ENCODE data around the gene EIF4E1B.

EIF4E1B gene

DNA sequence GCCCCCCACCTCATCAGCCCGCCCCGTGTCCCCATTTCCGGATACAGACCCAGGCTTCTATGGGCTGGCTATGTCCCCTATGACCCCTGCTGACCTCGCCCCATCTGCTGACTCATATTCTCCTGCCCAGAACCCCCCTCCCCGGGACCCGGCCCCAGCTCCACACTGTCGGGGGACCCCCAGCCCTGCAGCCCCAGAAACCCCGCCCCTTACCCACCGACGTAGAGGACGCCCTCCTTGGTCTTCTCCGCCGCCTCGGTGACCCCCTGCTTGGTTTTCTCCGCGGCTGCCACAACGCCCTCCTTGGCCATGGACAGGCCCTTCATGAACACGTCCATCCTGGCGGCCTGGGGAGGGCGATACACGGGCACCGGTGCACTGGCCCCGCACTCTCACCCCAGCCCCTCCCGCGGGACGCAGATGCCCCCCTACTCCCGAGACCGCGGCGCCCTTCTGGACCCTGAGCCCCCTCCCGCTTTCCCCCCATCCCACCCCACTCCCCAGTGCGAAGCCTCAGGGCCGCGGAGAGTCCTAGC lies 1.1 kb upstream of the EIF4E1B start:
- TF ChIP-seq ZNF70 (CRISPR knock-in tag; IDR thresholded peaks at IDR 0.05) = peak; percentile 63; the same call in 1 of the 2 replicates
- no peak for TF ChIP-seq ARNTL (CRISPR knock-in tag; IDR thresholded peaks at IDR 0.05; ENCODE audit: borderline replicate concordance, low read depth)
- TF ChIP-seq RARB (CRISPR knock-in tag; IDR thresholded peaks at IDR 0.05) = no peak
- ATAC-seq = no peak

DNA sequence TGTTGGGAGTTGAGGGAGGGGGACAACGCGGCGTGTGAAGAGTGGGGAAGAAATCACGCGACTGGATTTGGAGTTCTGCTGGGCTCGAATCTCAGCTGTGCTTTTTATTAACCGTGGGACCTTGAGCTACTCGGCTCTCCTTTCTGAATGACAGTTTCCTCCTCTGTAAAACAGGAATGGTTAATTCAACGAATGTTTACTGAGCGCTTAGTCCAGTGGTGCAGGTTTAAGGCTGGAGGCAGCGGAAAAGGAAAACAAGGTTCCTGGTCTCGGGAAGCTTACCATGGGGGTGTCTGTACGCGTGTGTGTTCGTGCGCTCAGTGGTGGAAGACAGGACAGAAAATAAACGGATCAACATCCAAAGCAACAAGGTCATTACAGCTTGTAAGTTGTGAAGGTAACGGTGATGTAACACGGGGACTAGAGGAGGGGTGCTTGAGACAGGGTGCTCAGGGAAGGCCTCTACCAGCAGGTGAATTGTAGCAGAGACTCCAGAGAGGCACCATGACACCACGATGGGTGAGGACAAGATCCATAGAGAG lies 277 bp downstream of the EIF4E1B start:
- ATAC-seq = no peak
- no peak for TF ChIP-seq ZC3H10 (CRISPR knock-in tag; IDR thresholded peaks at IDR 0.05)
- TF ChIP-seq, protein P1, sequence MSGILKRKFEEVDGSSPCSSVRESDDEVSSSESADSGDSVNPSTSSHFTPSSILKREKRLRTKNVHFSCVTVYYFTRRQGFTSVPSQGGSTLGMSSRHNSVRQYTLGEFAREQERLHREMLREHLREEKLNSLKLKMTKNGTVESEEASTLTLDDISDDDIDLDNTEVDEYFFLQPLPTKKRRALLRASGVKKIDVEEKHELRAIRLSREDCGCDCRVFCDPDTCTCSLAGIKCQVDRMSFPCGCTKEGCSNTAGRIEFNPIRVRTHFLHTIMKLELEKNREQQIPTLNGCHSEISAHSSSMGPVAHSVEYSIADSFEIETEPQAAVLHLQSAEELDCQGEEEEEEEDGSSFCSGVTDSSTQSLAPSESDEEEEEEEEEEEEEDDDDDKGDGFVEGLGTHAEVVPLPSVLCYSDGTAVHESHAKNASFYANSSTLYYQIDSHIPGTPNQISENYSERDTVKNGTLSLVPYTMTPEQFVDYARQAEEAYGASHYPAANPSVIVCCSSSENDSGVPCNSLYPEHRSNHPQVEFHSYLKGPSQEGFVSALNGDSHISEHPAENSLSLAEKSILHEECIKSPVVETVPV (CRISPR knock-in tag; IDR thresholded peaks at IDR 0.05) = no peak
- no peak for TF ChIP-seq TOX (CRISPR knock-in tag; IDR thresholded peaks at IDR 0.05; ENCODE audit: borderline replicate concordance)
- TF ChIP-seq, protein P2, sequence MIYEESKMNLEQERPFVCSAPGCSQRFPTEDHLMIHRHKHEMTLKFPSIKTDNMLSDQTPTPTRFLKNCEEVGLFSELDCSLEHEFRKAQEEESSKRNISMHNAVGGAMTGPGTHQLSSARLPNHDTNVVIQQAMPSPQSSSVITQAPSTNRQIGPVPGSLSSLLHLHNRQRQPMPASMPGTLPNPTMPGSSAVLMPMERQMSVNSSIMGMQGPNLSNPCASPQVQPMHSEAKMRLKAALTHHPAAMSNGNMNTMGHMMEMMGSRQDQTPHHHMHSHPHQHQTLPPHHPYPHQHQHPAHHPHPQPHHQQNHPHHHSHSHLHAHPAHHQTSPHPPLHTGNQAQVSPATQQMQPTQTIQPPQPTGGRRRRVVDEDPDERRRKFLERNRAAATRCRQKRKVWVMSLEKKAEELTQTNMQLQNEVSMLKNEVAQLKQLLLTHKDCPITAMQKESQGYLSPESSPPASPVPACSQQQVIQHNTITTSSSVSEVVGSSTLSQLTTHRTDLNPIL (CRISPR knock-in tag; IDR thresholded peaks at IDR 0.05; ENCODE audit: low read depth) = no peak
- no peak for TF ChIP-seq BACH2 (CRISPR knock-in tag; IDR thresholded peaks at IDR 0.05; ENCODE audit: borderline replicate concordance)
- TF ChIP-seq, protein P3, sequence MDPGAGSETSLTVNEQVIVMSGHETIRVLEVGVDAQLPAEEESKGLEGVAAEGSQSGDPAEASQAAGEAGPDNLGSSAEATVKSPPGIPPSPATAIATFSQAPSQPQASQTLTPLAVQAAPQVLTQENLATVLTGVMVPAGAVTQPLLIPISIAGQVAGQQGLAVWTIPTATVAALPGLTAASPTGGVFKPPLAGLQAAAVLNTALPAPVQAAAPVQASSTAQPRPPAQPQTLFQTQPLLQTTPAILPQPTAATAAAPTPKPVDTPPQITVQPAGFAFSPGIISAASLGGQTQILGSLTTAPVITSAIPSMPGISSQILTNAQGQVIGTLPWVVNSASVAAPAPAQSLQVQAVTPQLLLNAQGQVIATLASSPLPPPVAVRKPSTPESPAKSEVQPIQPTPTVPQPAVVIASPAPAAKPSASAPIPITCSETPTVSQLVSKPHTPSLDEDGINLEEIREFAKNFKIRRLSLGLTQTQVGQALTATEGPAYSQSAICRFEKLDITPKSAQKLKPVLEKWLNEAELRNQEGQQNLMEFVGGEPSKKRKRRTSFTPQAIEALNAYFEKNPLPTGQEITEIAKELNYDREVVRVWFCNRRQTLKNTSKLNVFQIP (CRISPR knock-in tag; IDR thresholded peaks at IDR 0.05; ENCODE audit: borderline replicate concordance, low read depth) = no peak

DNA sequence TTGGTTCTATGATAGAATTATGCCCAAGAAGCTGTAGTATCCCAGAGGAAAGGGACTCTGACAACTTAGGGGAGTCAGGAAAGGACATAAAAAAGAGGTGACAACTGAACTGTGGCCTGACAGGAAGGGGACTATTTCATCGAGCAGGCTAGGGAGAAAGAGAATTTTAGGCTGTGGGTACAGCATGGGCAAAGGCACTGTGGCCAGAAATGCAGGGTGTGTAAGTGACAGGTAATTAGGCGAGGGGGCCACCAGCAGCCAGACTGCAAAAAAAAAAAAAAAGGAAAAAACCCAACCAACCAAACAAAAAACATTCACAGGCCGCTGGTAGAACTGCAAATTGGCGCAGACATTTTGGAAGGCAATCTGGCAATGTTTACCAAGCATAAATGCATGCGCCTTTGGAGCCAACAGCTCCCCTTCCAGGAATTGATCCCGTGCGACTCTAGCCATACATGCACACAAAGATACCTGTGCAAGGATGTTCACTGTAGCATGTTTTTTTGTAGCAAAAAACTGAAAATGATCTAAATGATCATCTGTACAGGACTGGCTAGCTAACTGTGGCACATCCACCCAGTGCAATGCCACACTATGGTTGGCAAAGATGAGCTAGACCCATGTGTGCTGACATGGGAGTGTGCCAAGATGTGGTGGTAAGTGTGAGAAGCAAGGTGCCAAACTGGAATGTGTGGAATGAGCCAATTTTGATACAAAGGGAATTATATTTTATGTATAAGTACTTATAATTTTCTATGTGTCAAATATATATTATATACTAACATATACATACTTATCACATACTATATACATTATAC lies 1.1 kb downstream of the EIF4E1B start:
- TF ChIP-seq ARNTL (CRISPR knock-in tag; IDR thresholded peaks at IDR 0.05; ENCODE audit: borderline replicate concordance, low read depth) (no peak), ZNF8 (CRISPR knock-in tag; IDR thresholded peaks at IDR 0.05) (no peak), PPARA (CRISPR knock-in tag; IDR thresholded peaks at IDR 0.05; ENCODE audit: borderline replicate concordance) (no peak), BACH2 (CRISPR knock-in tag; IDR thresholded peaks at IDR 0.05; ENCODE audit: borderline replicate concordance) (no peak), ISL1 (CRISPR knock-in tag; IDR thresholded peaks at IDR 0.05) (no peak), ESRRG (CRISPR knock-in tag; IDR thresholded peaks at IDR 0.05) (no peak), CSDC2 (CRISPR knock-in tag; IDR thresholded peaks at IDR 0.05) (no peak), ZNF565 (CRISPR knock-in tag; conservative IDR thresholded peaks at IDR 0.05; ENCODE audit: low read depth) (no peak), GLIS3 (CRISPR knock-in tag; IDR thresholded peaks at IDR 0.05) (no peak), TOX (CRISPR knock-in tag; IDR thresholded peaks at IDR 0.05; ENCODE audit: borderline replicate concordance) (no peak), ZFP30 (CRISPR knock-in tag; IDR thresholded peaks at IDR 0.05) (no peak), OSR1 (CRISPR knock-in tag; IDR thresholded peaks at IDR 0.05) (no peak), ZC3H10 (CRISPR knock-in tag; IDR thresholded peaks at IDR 0.05) (no peak), RARB (CRISPR knock-in tag; IDR thresholded peaks at IDR 0.05) (no peak)
- TF ChIP-seq, protein P4, sequence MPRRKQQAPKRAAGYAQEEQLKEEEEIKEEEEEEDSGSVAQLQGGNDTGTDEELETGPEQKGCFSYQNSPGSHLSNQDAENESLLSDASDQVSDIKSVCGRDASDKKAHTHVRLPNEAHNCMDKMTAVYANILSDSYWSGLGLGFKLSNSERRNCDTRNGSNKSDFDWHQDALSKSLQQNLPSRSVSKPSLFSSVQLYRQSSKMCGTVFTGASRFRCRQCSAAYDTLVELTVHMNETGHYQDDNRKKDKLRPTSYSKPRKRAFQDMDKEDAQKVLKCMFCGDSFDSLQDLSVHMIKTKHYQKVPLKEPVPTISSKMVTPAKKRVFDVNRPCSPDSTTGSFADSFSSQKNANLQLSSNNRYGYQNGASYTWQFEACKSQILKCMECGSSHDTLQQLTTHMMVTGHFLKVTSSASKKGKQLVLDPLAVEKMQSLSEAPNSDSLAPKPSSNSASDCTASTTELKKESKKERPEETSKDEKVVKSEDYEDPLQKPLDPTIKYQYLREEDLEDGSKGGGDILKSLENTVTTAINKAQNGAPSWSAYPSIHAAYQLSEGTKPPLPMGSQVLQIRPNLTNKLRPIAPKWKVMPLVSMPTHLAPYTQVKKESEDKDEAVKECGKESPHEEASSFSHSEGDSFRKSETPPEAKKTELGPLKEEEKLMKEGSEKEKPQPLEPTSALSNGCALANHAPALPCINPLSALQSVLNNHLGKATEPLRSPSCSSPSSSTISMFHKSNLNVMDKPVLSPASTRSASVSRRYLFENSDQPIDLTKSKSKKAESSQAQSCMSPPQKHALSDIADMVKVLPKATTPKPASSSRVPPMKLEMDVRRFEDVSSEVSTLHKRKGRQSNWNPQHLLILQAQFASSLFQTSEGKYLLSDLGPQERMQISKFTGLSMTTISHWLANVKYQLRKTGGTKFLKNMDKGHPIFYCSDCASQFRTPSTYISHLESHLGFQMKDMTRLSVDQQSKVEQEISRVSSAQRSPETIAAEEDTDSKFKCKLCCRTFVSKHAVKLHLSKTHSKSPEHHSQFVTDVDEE (CRISPR knock-in tag; IDR thresholded peaks at IDR 0.05) = no peak
- TF ChIP-seq, protein P5, sequence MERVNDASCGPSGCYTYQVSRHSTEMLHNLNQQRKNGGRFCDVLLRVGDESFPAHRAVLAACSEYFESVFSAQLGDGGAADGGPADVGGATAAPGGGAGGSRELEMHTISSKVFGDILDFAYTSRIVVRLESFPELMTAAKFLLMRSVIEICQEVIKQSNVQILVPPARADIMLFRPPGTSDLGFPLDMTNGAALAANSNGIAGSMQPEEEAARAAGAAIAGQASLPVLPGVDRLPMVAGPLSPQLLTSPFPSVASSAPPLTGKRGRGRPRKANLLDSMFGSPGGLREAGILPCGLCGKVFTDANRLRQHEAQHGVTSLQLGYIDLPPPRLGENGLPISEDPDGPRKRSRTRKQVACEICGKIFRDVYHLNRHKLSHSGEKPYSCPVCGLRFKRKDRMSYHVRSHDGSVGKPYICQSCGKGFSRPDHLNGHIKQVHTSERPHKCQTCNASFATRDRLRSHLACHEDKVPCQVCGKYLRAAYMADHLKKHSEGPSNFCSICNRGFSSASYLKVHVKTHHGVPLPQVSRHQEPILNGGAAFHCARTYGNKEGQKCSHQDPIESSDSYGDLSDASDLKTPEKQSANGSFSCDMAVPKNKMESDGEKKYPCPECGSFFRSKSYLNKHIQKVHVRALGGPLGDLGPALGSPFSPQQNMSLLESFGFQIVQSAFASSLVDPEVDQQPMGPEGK (CRISPR knock-in tag; IDR thresholded peaks at IDR 0.05; ENCODE audit: borderline replicate concordance) = no peak
- TF ChIP-seq, protein P1 (CRISPR knock-in tag; IDR thresholded peaks at IDR 0.05) = no peak
- TF ChIP-seq, protein P3 (CRISPR knock-in tag; IDR thresholded peaks at IDR 0.05; ENCODE audit: borderline replicate concordance, low read depth) = no peak
- no peak for ATAC-seq
